ENCODE measurements around the gene PSMD12.
"Not testable (repeated sequence)": the region's sequence is repeated elsewhere in the genome, so short reads cannot be mapped to it uniquely, and the experiment has no call there.

The PSMD12 gene

GRCh38 chr17:67353161-67353560, 13.2 kb downstream of the PSMD12 start:
- DNase-seq (ENCODE audit: low read depth), result no peak
- peaks cover 85% of the 10 kb centered on the region for H3K36me3 ChIP-seq (ENCODE audit: control insufficient read depth, insufficient read depth, low read length, severe bottlenecking)

DNA sequence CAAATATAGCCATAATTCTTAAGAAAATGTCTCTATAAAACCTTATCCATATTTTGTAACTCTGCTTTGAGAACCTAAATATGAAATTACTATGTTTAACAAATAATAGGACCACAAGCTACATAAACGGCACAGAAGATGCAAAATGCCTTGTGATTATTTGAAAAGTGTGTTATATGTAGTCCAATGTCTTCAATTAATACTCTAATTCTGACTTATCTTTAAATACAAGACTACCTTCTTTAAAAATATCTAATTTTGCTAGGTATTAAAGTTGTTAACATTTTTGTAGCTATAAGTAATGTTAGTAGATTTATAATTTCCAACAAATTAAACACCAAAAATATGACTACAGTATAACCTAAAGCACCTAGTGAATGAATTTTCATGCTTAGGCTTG, 17.0 kb downstream of the PSMD12 start:
- peaks cover 86% of the 10 kb centered on the region for H3K36me3 ChIP-seq (ENCODE audit: control insufficient read depth, insufficient read depth, low read length, severe bottlenecking)
- no peak for DNase-seq (ENCODE audit: low read depth)
- no peaks in the 10 kb centered on the region for H3K27me3 ChIP-seq (replicated peaks; ENCODE audit: control insufficient read depth, insufficient read depth, low read length)
- H3K4me3 ChIP-seq (ENCODE audit: low read length), result no peak overlapping the region
- H3K9me3 ChIP-seq (ENCODE audit: control insufficient read depth, low read length), result no peaks in the 10 kb centered on the region
- no peaks in the 10 kb centered on the region for H3K4me1 ChIP-seq (ENCODE audit: control insufficient read depth, insufficient read depth, low read length)
- H3K9ac ChIP-seq (ENCODE audit: low read length), result no peak overlapping the region

More at GRCh38 chr17:67353161-67353560, 13.2 kb downstream of the PSMD12 start:
- Histone ChIP-seq H3K4me1 (ENCODE audit: control insufficient read depth, insufficient read depth, low read length) (peaks cover under 1% of the 10 kb centered on the region), H3K27me3 (replicated peaks; ENCODE audit: control insufficient read depth, insufficient read depth, low read length) (no peaks in the 10 kb centered on the region), H3K9ac (ENCODE audit: low read length) (no peak overlapping the region), H3K9me3 (ENCODE audit: control insufficient read depth, low read length) (no peaks in the 10 kb centered on the region), H3K4me3 (ENCODE audit: low read length) (no peak overlapping the region)

DNA sequence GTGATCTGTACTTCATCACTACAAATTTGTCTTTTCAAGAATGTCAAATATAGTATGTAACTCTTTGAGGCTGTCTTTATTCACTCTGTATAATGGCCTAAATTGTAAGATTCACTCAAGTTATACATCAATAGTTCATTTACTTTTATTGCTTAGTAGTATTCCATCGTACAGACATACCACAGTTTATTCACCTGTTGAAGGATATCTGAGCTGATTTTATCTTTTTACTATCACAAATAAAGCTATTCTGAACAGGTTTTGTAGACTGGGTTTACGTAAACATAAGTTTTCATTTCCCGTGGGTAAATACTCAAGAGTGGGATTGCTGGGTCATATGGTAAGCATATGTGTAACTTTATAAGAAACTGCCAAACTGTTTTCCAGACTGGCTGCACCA, 18.6 kb downstream of the PSMD12 start:
- Histone ChIP-seq H3K4me3 (ENCODE audit: low read length) (no peak overlapping the region), H3K4me1 (ENCODE audit: control insufficient read depth, insufficient read depth, low read length) (no peaks in the 10 kb centered on the region), H3K27me3 (replicated peaks; ENCODE audit: control insufficient read depth, insufficient read depth, low read length) (no peaks in the 10 kb centered on the region), H3K9ac (ENCODE audit: low read length) (no peak overlapping the region), H3K9me3 (ENCODE audit: control insufficient read depth, low read length) (no peaks in the 10 kb centered on the region), H3K36me3 (ENCODE audit: control insufficient read depth, insufficient read depth, low read length, severe bottlenecking) (peaks cover 86% of the 10 kb centered on the region)
- DNase-seq (ENCODE audit: low read depth), result no peak

DNA sequence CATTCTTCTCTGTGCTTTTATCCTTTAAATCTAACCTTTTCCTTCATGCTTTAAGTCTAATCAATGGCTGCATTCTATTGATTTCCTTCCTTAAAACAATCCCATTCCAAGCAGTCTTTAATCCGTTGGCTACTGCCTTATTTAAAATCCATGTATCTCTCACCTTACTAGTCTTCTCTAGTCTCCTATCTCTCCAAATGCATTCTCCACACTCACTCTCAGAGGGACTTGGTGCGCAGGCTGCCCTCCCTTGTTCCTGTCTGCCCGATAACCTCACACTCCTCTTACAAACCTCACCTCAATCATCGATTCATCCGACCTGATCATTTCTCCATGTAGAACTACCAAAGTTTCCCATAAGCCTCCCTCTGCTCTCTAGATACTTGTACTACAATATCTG, 23.1 kb downstream of the PSMD12 start:
- Histone ChIP-seq H3K9me3 (ENCODE audit: control insufficient read depth, low read length) (no peaks in the 10 kb centered on the region), H3K27me3 (replicated peaks; ENCODE audit: control insufficient read depth, insufficient read depth, low read length) (no peaks in the 10 kb centered on the region), H3K9ac (ENCODE audit: low read length) (no peak overlapping the region), H3K4me3 (ENCODE audit: low read length) (no peak overlapping the region), H3K36me3 (ENCODE audit: control insufficient read depth, insufficient read depth, low read length, severe bottlenecking) (peaks cover 82% of the 10 kb centered on the region), H3K4me1 (ENCODE audit: control insufficient read depth, insufficient read depth, low read length) (peaks cover 18% of the 10 kb centered on the region)
- no peak for DNase-seq (ENCODE audit: low read depth)

DNA sequence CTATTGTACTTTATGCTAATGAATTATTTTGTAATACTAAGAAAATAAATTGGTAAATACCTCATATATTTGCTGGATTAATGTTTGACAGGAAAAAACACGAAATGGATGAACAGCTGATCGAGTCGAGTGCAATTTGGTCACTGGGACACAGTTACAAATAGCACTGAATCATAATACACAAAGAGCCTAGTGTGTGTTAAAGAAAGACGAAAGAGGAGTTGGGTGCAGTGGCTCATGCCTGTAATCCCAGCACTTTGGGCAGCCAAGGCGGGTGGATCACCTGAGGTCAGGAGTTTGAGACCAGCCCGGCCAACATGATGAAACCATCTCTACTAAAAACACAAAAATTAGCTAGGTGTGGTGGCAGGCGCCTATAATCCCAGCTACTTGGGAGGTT, 28.0 kb downstream of the PSMD12 start:
- Histone ChIP-seq H3K4me1 (ENCODE audit: control insufficient read depth, insufficient read depth, low read length) (peaks cover 18% of the 10 kb centered on the region), H3K36me3 (ENCODE audit: control insufficient read depth, insufficient read depth, low read length, severe bottlenecking) (peaks cover 45% of the 10 kb centered on the region)
- H3K9me3 ChIP-seq (ENCODE audit: control insufficient read depth, low read length); DNase-seq (ENCODE audit: low read depth); H3K4me3 ChIP-seq (ENCODE audit: low read length); H3K27me3 ChIP-seq (replicated peaks; ENCODE audit: control insufficient read depth, insufficient read depth, low read length); H3K9ac ChIP-seq (ENCODE audit: low read length): not testable (repeated sequence)

GRCh38 chr17:67336859-67337258, 29.5 kb downstream of the PSMD12 start:
- no peaks in the 10 kb centered on the region for H3K9me3 ChIP-seq (ENCODE audit: control insufficient read depth, low read length)
- H3K4me1 ChIP-seq (ENCODE audit: control insufficient read depth, insufficient read depth, low read length), result peaks cover 18% of the 10 kb centered on the region
- DNase-seq (ENCODE audit: low read depth), result no peak
- H3K4me3 ChIP-seq (ENCODE audit: low read length), result no peak overlapping the region
- no peak overlapping the region for H3K9ac ChIP-seq (ENCODE audit: low read length)
- H3K36me3 ChIP-seq (ENCODE audit: control insufficient read depth, insufficient read depth, low read length, severe bottlenecking), result peaks cover 30% of the 10 kb centered on the region
- no peaks in the 10 kb centered on the region for H3K27me3 ChIP-seq (replicated peaks; ENCODE audit: control insufficient read depth, insufficient read depth, low read length)

GRCh38 chr17:67335245-67335835, 31.0 kb downstream of the PSMD12 start:
- Histone ChIP-seq H3K4me1 (ENCODE audit: control insufficient read depth, insufficient read depth, low read length) (peaks cover 18% of the 10 kb centered on the region), H3K9ac (ENCODE audit: low read length) (no peak overlapping the region), H3K36me3 (ENCODE audit: control insufficient read depth, insufficient read depth, low read length, severe bottlenecking) (peaks cover 15% of the 10 kb centered on the region), H3K4me3 (ENCODE audit: low read length) (no peak overlapping the region), H3K27me3 (replicated peaks; ENCODE audit: control insufficient read depth, insufficient read depth, low read length) (no peaks in the 10 kb centered on the region), H3K9me3 (ENCODE audit: control insufficient read depth, low read length) (no peaks in the 10 kb centered on the region)
- DNase-seq (ENCODE audit: low read depth), result no peak

- not testable (repeated sequence) for H3K27me3 ChIP-seq (replicated peaks; ENCODE audit: control insufficient read depth, insufficient read depth, low read length); H3K9me3 ChIP-seq (ENCODE audit: control insufficient read depth, low read length); H3K36me3 ChIP-seq (ENCODE audit: control insufficient read depth, insufficient read depth, low read length, severe bottlenecking); H3K4me1 ChIP-seq (ENCODE audit: control insufficient read depth, insufficient read depth, low read length); H3K9ac ChIP-seq (ENCODE audit: low read length); DNase-seq (ENCODE audit: low read depth); H3K4me3 ChIP-seq (ENCODE audit: low read length)
Measured at GRCh38 chr17:67332162-67332508, 34.2 kb downstream of the PSMD12 start.

DNA sequence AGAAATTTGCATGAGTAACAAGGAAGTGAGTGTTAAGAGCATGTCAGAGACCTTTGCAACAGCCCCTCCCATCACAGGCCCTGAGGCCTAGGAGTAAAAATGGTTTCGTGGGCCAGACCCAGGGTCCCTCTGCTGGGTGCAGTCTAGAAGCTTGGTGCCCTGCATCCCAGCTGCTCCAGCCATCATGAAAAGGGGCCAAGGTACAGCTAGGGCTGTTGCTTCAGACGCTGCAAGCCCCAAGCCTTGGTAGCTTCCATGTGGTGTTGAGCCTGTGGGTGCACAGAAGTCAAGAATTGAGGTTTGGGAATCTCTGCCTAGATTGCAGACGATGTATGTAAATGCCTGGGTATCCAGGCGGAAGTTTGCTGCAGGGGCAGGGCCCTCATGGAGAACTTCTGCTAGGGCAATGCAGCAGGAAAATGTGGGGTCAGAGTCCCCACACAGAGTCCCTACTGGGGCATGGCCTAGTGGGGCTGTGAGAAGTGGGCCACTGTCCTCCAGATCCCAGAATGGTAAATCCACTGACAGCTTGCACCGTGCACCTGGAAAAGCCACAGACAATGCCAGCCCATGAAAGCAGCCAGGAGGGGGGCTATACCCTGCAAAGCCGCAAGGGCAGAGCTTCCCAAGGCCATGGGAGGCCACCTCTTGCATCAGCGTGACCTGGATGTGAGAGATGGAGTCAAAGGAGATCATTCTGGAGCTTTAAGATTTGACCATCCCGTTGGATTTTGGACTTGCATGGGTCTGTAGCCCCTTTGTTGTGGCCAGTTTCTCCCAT, 34.8 kb downstream of the PSMD12 start:
- H3K36me3 ChIP-seq (ENCODE audit: control insufficient read depth, insufficient read depth, low read length, severe bottlenecking); DNase-seq (ENCODE audit: low read depth); H3K4me3 ChIP-seq (ENCODE audit: low read length); H3K4me1 ChIP-seq (ENCODE audit: control insufficient read depth, insufficient read depth, low read length); H3K27me3 ChIP-seq (replicated peaks; ENCODE audit: control insufficient read depth, insufficient read depth, low read length); H3K9ac ChIP-seq (ENCODE audit: low read length); H3K9me3 ChIP-seq (ENCODE audit: control insufficient read depth, low read length): not testable (repeated sequence)

GRCh38 chr17:67328026-67328425, 38.4 kb downstream of the PSMD12 start:
- Histone ChIP-seq H3K4me3 (ENCODE audit: low read length) (no peak overlapping the region), H3K9ac (ENCODE audit: low read length) (no peak overlapping the region), H3K9me3 (ENCODE audit: control insufficient read depth, low read length) (peaks cover 5% of the 10 kb centered on the region), H3K36me3 (ENCODE audit: control insufficient read depth, insufficient read depth, low read length, severe bottlenecking) (no peaks in the 10 kb centered on the region), H3K4me1 (ENCODE audit: control insufficient read depth, insufficient read depth, low read length) (no peaks in the 10 kb centered on the region), H3K27me3 (replicated peaks; ENCODE audit: control insufficient read depth, insufficient read depth, low read length) (no peaks in the 10 kb centered on the region)
- no peak for DNase-seq (ENCODE audit: low read depth)

- not testable (repeated sequence) for H3K27me3 ChIP-seq (replicated peaks; ENCODE audit: control insufficient read depth, insufficient read depth, low read length); H3K36me3 ChIP-seq (ENCODE audit: control insufficient read depth, insufficient read depth, low read length, severe bottlenecking); H3K9me3 ChIP-seq (ENCODE audit: control insufficient read depth, low read length); H3K4me1 ChIP-seq (ENCODE audit: control insufficient read depth, insufficient read depth, low read length); H3K4me3 ChIP-seq (ENCODE audit: low read length); H3K9ac ChIP-seq (ENCODE audit: low read length); DNase-seq (ENCODE audit: low read depth)
Measured at GRCh38 chr17:67326959-67327745, 39.2 kb downstream of the PSMD12 start.
